Nephron progenitor cell (in vitro differentiated cells): Measurements from ENCODE around the gene APLF.

ENCODE experiments used
- DNase-seq: peaks from one replicate; pipeline ENCODE4 v3.0.0; 2021
- H3K27ac Mint-ChIP-seq: 2 replicates; pipeline ENCODE4 v1.8.0; 2021; ENCODE audit warnings: mild to moderate bottlenecking, moderate library complexity, mixed read lengths
- H3K27me3 Mint-ChIP-seq: 2 replicates; pipeline ENCODE4 v1.8.0; 2021; ENCODE audit warnings: mild to moderate bottlenecking, low read depth, mixed read lengths; ENCODE audit not compliant: poor library complexity
- H3K36me3 Mint-ChIP-seq: 2 replicates; pipeline ENCODE4 v1.8.0; 2021; ENCODE audit warnings: low read depth, mixed read lengths
- H3K4me1 Mint-ChIP-seq: 2 replicates; pipeline ENCODE4 v1.8.0; 2021; ENCODE audit warnings: mixed read lengths
- H3K4me3 Mint-ChIP-seq: 2 replicates; pipeline ENCODE4 v1.8.0; 2021; ENCODE audit warnings: mild to moderate bottlenecking, moderate library complexity, mixed read lengths
- H3K9me3 Mint-ChIP-seq: 2 replicates; pipeline ENCODE4 v1.8.0; 2021; ENCODE audit warnings: mild to moderate bottlenecking, moderate library complexity, mixed read lengths
- CTCF ChIP-seq: fragments of 200-600 bp; sonication (generic); IDR thresholded peaks from 2 replicates; pipeline ENCODE4 v1.5.0; 2021; ENCODE audit warnings: antibody characterized with exemption

The APLF gene

GRCh38 chr2:68423966-68424650, 43.3 kb upstream of the APLF start:
- no peak for TF ChIP-seq CTCF
- H3K9me3 Mint-ChIP-seq: no peaks in the 10 kb centered on the region
- H3K27me3 Mint-ChIP-seq: no peaks in the 10 kb centered on the region
- H3K27ac Mint-ChIP-seq: no peak overlapping the region
- no peaks in the 10 kb centered on the region for H3K4me1 Mint-ChIP-seq
- H3K36me3 Mint-ChIP-seq: no peaks in the 10 kb centered on the region
- no peak overlapping the region for H3K4me3 Mint-ChIP-seq
- DNase-seq: no peak

- no peak for DNase-seq
- no peaks in the 10 kb centered on the region for H3K27me3 Mint-ChIP-seq
- H3K4me3 Mint-ChIP-seq: no peak overlapping the region
- no peak for TF ChIP-seq CTCF
- no peaks in the 10 kb centered on the region for H3K9me3 Mint-ChIP-seq
- H3K27ac Mint-ChIP-seq: no peak overlapping the region
- no peaks in the 10 kb centered on the region for H3K36me3 Mint-ChIP-seq
- H3K4me1 Mint-ChIP-seq: no peaks in the 10 kb centered on the region
These were observed 41.9 kb upstream of the APLF start for GRCh38 chr2:68425503-68425902.

GRCh38 chr2:68426446-68426845, 40.9 kb upstream of the APLF start:
- no peaks in the 10 kb centered on the region for H3K27me3 Mint-ChIP-seq
- no peak for DNase-seq
- no peak overlapping the region for H3K4me3 Mint-ChIP-seq
- no peaks in the 10 kb centered on the region for H3K9me3 Mint-ChIP-seq
- no peaks in the 10 kb centered on the region for H3K4me1 Mint-ChIP-seq
- no peak for TF ChIP-seq CTCF
- H3K27ac Mint-ChIP-seq: no peak overlapping the region
- no peaks in the 10 kb centered on the region for H3K36me3 Mint-ChIP-seq

GRCh38 chr2:68426848-68427579, 40.4 kb upstream of the APLF start:
- no peaks in the 10 kb centered on the region for H3K4me1 Mint-ChIP-seq
- H3K27ac Mint-ChIP-seq: no peak overlapping the region
- no peak for DNase-seq
- no peaks in the 10 kb centered on the region for H3K36me3 Mint-ChIP-seq
- no peaks in the 10 kb centered on the region for H3K27me3 Mint-ChIP-seq
- no peak overlapping the region for H3K4me3 Mint-ChIP-seq
- TF ChIP-seq CTCF: no peak
- no peaks in the 10 kb centered on the region for H3K9me3 Mint-ChIP-seq

GRCh38 chr2:68428126-68428525, 39.3 kb upstream of the APLF start:
- H3K36me3 Mint-ChIP-seq: no peaks in the 10 kb centered on the region
- H3K4me3 Mint-ChIP-seq: no peak overlapping the region
- TF ChIP-seq CTCF: no peak
- H3K9me3 Mint-ChIP-seq: no peaks in the 10 kb centered on the region
- no peak overlapping the region for H3K27ac Mint-ChIP-seq
- DNase-seq: no peak
- no peaks in the 10 kb centered on the region for H3K4me1 Mint-ChIP-seq
- no peaks in the 10 kb centered on the region for H3K27me3 Mint-ChIP-seq

- TF ChIP-seq CTCF: no peak
- Mint-ChIP-seq H3K4me3 (no peak overlapping the region), H3K36me3 (no peaks in the 10 kb centered on the region)
These were observed 38.6 kb upstream of the APLF start for GRCh38 chr2:68428746-68429145.

More at GRCh38 chr2:68428746-68429145, 38.6 kb upstream of the APLF start:
- Mint-ChIP-seq H3K27me3 (no peaks in the 10 kb centered on the region), H3K27ac (no peak overlapping the region), H3K4me1 (no peaks in the 10 kb centered on the region), H3K9me3 (no peaks in the 10 kb centered on the region)
- DNase-seq: no peak
